IMR-90 (cell line): Measurements from ENCODE around the gene FAM193B. TPM values are rescaled to one million over a fixed set of nuclear protein-coding genes. Genes with fewer than 3 reads are reported as not detected.
A peak's percentile ranks its signal among the peaks of the same experiment; 100 is the strongest.

Source experiments
- ATAC-seq: fragments of 200-7000 bp; cut with Tn5 transposase; 2 replicates; pipeline ENCODE4 v1.9.1; 2020; ENCODE audit warnings: low read depth, mild to moderate bottlenecking, moderate library complexity
- BruUV-seq: library from RNA; stranded (reverse); fragments of 400-500 nt; replicated peaks from 2 replicates; lab custom pipeline; 2021; lab: Mats Ljungman, UMichigan
- CTCF ChIA-PET: fragments of 300-600 bp; formaldehyde crosslinking; extraction: SDS; loops from one replicate; lab custom pipeline; 2021; ENCODE audit warnings: antibody characterized with exemption; lab: Yijun Ruan, JAX
- POLR2A ChIA-PET: fragments of 300-600 bp; sonication (Branson Sonifier 250); formaldehyde crosslinking; loops from one replicate; lab custom pipeline; 2022; ENCODE audit warnings: antibody characterized with exemption; ENCODE audit not compliant: unreplicated experiment; lab: Charles Lee
- DNase-seq: peaks from one replicate; pipeline ENCODE4 v3.0.0; 2013
- H2AFZ ChIP-seq: replicated peaks from 2 replicates; pipeline ENCODE3; 2013; ENCODE audit warnings: low read length, mild to moderate bottlenecking; ENCODE audit not compliant: poor library complexity
- H2AK5ac ChIP-seq: 2 replicates; pipeline ENCODE4 v1.6.1; 2013; ENCODE audit warnings: low read depth, low read length, inconsistent platforms
- H2AK9ac ChIP-seq: replicated peaks from 2 replicates; pipeline ENCODE3; 2013; ENCODE audit warnings: mild to moderate bottlenecking, low read depth, low read length, moderate library complexity; ENCODE audit not compliant: poor library complexity
- H2BK120ac ChIP-seq: 2 replicates; pipeline ENCODE4 v1.6.1; 2013; ENCODE audit warnings: low read depth, low read length, inconsistent platforms
- H2BK15ac ChIP-seq: 3 replicates; pipeline ENCODE4 v1.6.1; 2013; ENCODE audit warnings: low read depth, low read length, inconsistent platforms
- H2BK20ac ChIP-seq: 2 replicates; pipeline ENCODE4 v1.6.1; 2013; ENCODE audit warnings: low read depth, mild to moderate bottlenecking, inconsistent platforms, low read length, moderate library complexity
- H2BK5ac ChIP-seq: 2 replicates; pipeline ENCODE4 v1.6.1; 2013; ENCODE audit warnings: mild to moderate bottlenecking, low read depth, low read length, inconsistent platforms; ENCODE audit not compliant: poor library complexity, severe bottlenecking
- H3K14ac ChIP-seq: replicated peaks from 2 replicates; pipeline ENCODE4 v1.6.1; 2013; ENCODE audit warnings: low read depth, low read length, inconsistent platforms
- H3K18ac ChIP-seq: 2 replicates; pipeline ENCODE4 v1.6.1; 2013; ENCODE audit warnings: low read depth, low read length, control low read depth
- H3K23ac ChIP-seq: 2 replicates; pipeline ENCODE4 v1.6.1; 2013; ENCODE audit warnings: low read depth, low read length, inconsistent platforms
- H3K27ac ChIP-seq: 2 replicates; pipeline ENCODE4 v1.5.1; 2013; ENCODE audit warnings: mild to moderate bottlenecking, control low read depth, low read length; ENCODE audit not compliant: insufficient read depth
- H3K27me3 ChIP-seq: 2 replicates; pipeline ENCODE4 v1.6.1; 2013; ENCODE audit warnings: low read length; ENCODE audit not compliant: control insufficient read depth, insufficient read depth
- H3K36me3 ChIP-seq: 2 replicates; pipeline ENCODE4 v1.6.1; 2013; ENCODE audit warnings: low read length, mixed read lengths; ENCODE audit not compliant: control insufficient read depth, insufficient read depth
- H3K4ac ChIP-seq: 2 replicates; pipeline ENCODE4 v1.6.1; 2013; ENCODE audit warnings: low read depth, low read length, inconsistent platforms
- H3K4me1 ChIP-seq: 2 replicates; pipeline ENCODE4 v1.6.1; 2013; ENCODE audit warnings: low read length, mixed read lengths; ENCODE audit not compliant: control insufficient read depth, insufficient read depth
- H3K4me2 ChIP-seq: 2 replicates; pipeline ENCODE4 v1.6.1; 2013; ENCODE audit warnings: low read depth, mild to moderate bottlenecking, control low read depth, low read length, moderate library complexity
- H3K4me3 ChIP-seq: 2 replicates; pipeline ENCODE4 v1.5.1; 2013; ENCODE audit warnings: low read depth, mild to moderate bottlenecking, control low read depth, low read length, moderate library complexity; ENCODE audit not compliant: insufficient read depth
- H3K56ac ChIP-seq: 2 replicates; pipeline ENCODE4 v1.6.1; 2013; ENCODE audit warnings: low read length, inconsistent platforms; ENCODE audit not compliant: insufficient read depth; ENCODE audit errors: extremely low read depth
- H3K79me1 ChIP-seq, 2 experiments: 2 replicates each; pipeline ENCODE4 v1.6.1; 2013; ENCODE audit warnings: low read length in 2 of 2, inconsistent platforms in 1 of 2, low read depth in 1 of 2
- H3K9ac ChIP-seq: 2 replicates; pipeline ENCODE4 v1.6.1; 2013; ENCODE audit warnings: low read depth, low read length, control low read depth
- H3K9me1 ChIP-seq: 2 replicates; pipeline ENCODE4 v1.6.1; 2013; ENCODE audit warnings: low read length, inconsistent platforms; ENCODE audit not compliant: insufficient read depth
- H3K9me3 ChIP-seq: 2 replicates; pipeline ENCODE4 v1.6.1; 2013; ENCODE audit warnings: low read length; ENCODE audit not compliant: control insufficient read depth, insufficient read depth
- H4K20me1 ChIP-seq: 2 replicates; pipeline ENCODE4 v1.6.1; 2013; ENCODE audit warnings: low read length, inconsistent platforms; ENCODE audit not compliant: insufficient read depth
- H4K5ac ChIP-seq: 2 replicates; pipeline ENCODE4 v1.6.1; 2013; ENCODE audit warnings: mild to moderate bottlenecking, low read depth, low read length, control low read depth
- H4K8ac ChIP-seq, 2 experiments: 2 replicates each; pipeline ENCODE4 v1.6.1; 2013; ENCODE audit warnings: low read depth in 2 of 2, low read length in 2 of 2, control low read depth in 1 of 2, inconsistent platforms in 1 of 2
- H4K91ac ChIP-seq: 2 replicates; pipeline ENCODE4 v1.6.1; 2013; ENCODE audit warnings: low read depth, low read length, inconsistent platforms; ENCODE audit not compliant: insufficient read depth
- CHD1 ChIP-seq: IDR thresholded peaks from 2 replicates; pipeline ENCODE4 v1.6.1; 2012; ENCODE audit warnings: low read depth, low read length, improper control_type of control experiment
- FOS ChIP-seq: fragments of 150-350 bp; IDR thresholded peaks from 2 replicates; pipeline ENCODE4 v1.6.1; 2016; ENCODE audit warnings: low read depth, low read length
- WGBS, 2 experiments: methylation state at CpG; one replicate each; pipeline versions ENCODE4 v1.1.5 to v1.1.7; 2013; ENCODE audit warnings: missing lambda C conversion rate in 2 of 2; ENCODE audit not compliant: insufficient read length in 1 of 2; ENCODE audit errors: extremely low coverage in 2 of 2; 5-methylcytosine and 5-hydroxymethylcytosine counted together
- dilution Hi-C: fragments of 300-500 bp; cut with HindIII; formaldehyde crosslinking; loops from one replicate; pipeline ENCODE4 v1.14.3; 2018; ENCODE audit warnings: low sequenced_read_pairs; ENCODE audit not compliant: unreplicated experiment
- in situ Hi-C: fragments of 300-500 bp; cut with MboI; formaldehyde crosslinking; loops from 3 replicates; pipeline ENCODE4 v1.14.3; 2019; ENCODE audit warnings: low sequenced_read_pairs, inconsistent platforms, mixed read lengths
- intact Hi-C: fragments of 100-400 bp; cut with micrococcal nuclease; formaldehyde crosslinking; loops from 2 replicates; pipeline ENCODE4 v1.10.0; 2022
- polyA plus RNA-seq, 3 experiments: library from polyadenylated mRNA; depleted of rRNA; stranded (reverse); fragments of >200 nt; gene quantifications; 2 replicates each; pipeline ENCODE4 v1.2.3, GENCODE V29; 2012; ENCODE audit warnings: low replicate concordance in 1 of 3
- total RNA-seq: library from RNA; depleted of rRNA; stranded (reverse); fragments of >200 nt; gene quantifications from 2 replicates; pipeline ENCODE4 v1.2.3, GENCODE V29; 2012

The FAM193B gene
- total and polyA plus RNA-seq, 2 of the 4 experiments (the other 2 are of a cell fraction) = 9.5 to 52.2 TPM

DNA sequence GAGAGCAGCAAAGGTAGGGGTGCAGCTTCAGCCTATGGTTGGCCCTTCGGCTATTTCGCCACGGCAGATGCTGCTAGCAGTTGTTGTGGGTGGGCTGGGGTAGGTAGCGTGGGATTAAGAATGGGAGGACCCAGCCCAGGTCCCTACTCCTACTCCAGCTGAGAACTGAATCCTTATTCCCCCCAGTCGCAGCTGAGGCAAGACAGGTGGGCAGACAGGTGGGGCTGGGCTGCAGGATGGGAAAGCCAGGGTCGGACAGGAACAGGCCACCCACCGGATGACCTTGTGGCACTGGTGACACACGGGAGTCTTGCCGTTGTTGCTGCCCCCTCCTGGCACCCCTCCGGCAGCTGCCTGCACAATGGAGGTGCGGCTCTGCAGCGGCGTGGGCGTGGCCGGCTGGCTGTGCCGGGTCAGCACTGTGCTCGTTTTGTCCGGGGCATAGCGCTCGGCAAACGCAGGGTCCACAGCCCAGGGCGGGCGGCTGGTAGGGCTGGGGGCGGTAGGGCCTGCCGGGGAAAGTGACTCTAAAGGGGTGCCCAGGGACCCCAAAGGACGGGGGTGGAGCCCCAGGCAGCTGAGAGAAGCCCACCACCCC is 65.1 kb downstream of the FAM193B start:
- Histone ChIP-seq H3K9me1 (peaks cover 18% of the 10 kb centered on the region), H2BK20ac (no peak overlapping the region), H4K8ac (no peak overlapping the region), H4K20me1 (peaks cover 96% of the 10 kb centered on the region), H3K4ac (no peak overlapping the region), H3K4me2 (no peak overlapping the region), H3K9me3 (no peaks in the 10 kb centered on the region), H3K18ac (no peak overlapping the region), H3K27ac (no peak overlapping the region), H3K14ac (no peak overlapping the region), H3K23ac (no peak overlapping the region), H3K9ac (no peak overlapping the region), H3K36me3 (peaks cover 91% of the 10 kb centered on the region), H2AFZ (peak overlapping the region; percentile 21), H2BK120ac (no peak overlapping the region), H3K27me3 (no peaks in the 10 kb centered on the region), H3K79me1 (peaks cover 52 to 87% of the 10 kb centered on the region in 2 experiments), H3K4me3 (no peak overlapping the region), H2AK5ac (no peak overlapping the region), H4K91ac (no peak overlapping the region), H2BK15ac (no peak overlapping the region), H3K4me1 (peaks cover 21% of the 10 kb centered on the region), H2BK5ac (no peak overlapping the region), H4K5ac (no peak overlapping the region), H2AK9ac (peak overlapping the region; percentile 52), H3K56ac (no peak overlapping the region)
- intact Hi-C loops = no loop called here
- dilution Hi-C loops = no loop called here
- ATAC-seq = peak; percentile 1; the same call in 1 of the 2 replicates
- TF ChIP-seq CHD1 = no peak
- TF ChIP-seq FOS = no peak
- no peak for DNase-seq
- in situ Hi-C loops = no loop called here
- no TSS peak for BruUV-seq
- WGBS, 2 experiments = 81% methylated on average over 11 of the region's 26 CpGs; no CpG with 5 or more reads in 1 of the 2 experiments
- CTCF ChIA-PET = no interaction called here
- POLR2A ChIA-PET = interaction anchor here (0.8 kb wide), 1 partner anchor 14 kb away, joined by 7 read pairs; no protein-coding TSS in a partner anchor
